GM18520 (cell line): ENCODE data around the gene PDCD1.

ENCODE experiments used
- ATAC-seq: cut with Tn5 transposase; IDR thresholded peaks from one replicate; pipeline ENCODE4 v1.9.1; 2021; ENCODE audit not compliant: unreplicated experiment

PDCD1 gene

DNA sequence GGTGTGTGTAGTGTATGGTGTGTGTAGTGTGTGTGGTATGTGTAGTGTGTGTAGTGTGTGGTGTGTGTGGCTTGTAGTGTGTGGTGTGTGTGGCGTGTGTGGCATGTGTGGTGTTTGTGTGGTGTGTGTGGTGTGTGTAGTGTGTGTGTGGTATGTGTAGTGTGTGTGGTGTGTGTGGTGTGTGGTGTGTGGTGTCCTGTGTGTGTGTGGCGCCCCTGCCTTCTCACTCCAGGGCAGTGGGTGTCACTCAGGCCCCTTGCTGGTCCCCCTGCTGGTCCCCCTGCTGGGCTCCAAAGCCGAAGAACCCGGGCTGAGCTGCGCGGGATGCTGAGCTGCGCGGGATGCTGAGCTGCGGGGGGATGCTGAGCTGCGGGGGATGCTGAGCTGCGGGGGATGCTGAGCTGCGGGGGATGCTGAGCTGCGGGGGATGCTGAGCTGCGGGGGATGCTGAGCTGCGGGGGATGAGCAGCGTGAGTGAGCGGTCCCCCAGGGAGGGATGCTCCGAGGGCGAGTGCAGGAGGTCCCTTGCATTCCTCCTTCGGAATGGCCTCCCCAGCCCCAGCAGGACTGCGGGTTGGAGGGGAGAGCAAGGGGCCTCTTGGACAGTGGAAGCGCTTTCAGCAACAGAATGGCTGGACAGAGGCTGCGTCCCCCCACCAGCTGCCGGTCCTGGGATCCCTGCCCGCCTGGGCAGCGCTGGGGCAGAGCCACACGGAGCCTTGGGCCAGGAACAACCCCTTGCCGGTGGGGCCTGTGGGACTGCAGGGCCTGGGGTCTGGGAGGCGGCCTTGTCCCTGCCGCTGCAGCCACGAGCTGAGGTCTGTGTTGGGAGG is 7.5 kb upstream of the PDCD1 start:
- ATAC-seq = no peak

DNA sequence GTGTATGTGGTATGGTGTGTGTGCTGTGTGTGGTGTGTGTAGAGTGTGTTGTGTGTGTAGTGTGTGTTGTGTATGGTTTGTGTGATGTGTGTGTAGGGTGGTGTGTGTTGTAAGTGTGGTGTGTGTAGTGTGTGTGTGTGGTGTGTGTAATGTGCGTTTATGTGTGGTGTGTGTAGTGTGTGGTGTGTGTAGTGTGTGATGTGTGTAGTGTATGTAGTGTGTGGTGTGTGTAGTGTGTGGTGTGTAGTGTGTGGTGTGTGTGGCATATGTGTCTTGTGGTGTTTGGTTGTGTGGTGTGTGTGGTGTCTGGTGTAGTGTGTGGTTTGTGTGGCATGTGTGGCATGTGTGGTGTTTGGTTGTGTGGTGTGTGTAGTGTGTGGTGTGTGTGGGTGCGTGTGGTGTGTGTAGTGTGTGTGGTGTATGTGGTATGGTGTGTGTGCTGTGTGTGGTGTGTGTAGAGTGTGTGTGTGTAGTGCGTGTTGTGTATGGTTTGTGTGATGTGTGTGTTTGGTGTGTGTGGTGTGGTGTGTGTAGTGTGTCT is 6.8 kb upstream of the PDCD1 start:
- ATAC-seq = no peak

DNA sequence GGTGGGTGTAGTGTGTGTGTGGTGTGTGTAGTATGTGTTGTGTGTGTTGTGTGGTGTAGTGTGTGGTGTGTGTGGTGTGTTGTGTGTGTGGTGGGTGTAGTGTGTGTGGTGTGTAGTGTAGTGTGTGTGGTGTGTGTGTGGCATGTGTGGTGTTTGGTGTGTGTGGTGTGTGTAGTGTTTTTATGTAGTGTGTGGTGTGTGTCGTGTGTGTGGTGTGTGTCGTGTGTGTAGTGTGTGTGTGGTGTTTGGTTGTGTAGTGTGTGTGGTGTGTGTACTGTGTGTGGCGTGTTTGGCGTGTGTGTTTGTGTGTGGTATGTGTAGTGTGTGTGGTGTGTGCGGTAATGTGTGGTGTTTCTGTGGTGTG is 6.1 kb upstream of the PDCD1 start:
- no peak for ATAC-seq

DNA sequence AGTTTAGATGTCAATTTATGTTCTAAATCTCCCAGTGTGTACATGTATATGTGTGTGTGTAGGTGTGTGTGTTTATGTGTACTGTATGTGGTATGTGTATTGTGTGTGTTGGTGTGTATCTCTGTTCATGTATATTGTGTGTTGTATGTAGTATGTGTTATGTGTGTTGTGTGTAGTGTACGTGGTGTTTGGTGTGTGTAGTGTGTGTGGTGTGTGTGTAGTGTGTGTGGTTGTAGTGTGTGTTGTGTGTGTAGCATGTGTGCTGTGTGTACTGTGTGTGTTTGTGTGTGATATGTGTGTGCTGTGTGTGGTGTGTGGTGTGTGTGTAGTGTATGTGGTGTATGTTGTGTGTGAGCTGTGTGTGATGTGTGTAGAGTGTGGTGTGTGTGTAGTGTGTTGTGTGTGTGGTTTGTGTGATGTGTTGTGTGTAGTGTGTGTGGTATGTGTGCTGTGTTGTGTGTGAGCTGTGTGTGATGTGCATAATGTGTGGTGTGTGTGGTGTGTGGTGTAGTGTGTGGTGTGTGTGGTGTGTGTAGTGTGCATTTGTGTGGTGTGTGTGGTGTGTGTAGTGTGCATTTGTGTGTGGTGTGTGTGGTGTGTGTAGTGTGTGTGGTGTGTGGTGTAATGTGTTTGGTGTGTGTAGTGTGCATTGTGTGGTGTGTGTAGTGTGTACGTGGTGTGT is 5.6 kb upstream of the PDCD1 start:
- no peak for ATAC-seq

DNA sequence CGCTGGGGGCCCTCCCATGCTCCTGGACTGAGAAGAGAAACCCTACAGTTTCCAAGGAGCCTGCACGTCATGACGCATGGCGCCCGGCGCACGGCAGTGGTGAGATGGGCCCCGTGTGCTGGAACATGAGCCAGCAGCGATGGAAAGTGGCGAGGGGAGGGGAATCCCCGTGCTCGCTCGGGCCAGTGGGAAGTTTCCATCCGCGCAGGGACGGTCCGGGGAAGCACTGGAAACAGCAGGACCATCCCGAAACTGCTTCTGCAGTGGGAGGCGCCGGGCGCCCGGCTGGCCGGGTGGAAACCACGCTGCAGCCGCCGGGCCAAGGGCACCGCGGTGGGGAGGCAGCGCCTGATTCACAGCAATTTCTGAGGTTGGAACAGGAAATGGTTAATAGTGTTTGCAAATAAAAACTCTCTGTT is 4.9 kb upstream of the PDCD1 start:
- no peak for ATAC-seq

DNA sequence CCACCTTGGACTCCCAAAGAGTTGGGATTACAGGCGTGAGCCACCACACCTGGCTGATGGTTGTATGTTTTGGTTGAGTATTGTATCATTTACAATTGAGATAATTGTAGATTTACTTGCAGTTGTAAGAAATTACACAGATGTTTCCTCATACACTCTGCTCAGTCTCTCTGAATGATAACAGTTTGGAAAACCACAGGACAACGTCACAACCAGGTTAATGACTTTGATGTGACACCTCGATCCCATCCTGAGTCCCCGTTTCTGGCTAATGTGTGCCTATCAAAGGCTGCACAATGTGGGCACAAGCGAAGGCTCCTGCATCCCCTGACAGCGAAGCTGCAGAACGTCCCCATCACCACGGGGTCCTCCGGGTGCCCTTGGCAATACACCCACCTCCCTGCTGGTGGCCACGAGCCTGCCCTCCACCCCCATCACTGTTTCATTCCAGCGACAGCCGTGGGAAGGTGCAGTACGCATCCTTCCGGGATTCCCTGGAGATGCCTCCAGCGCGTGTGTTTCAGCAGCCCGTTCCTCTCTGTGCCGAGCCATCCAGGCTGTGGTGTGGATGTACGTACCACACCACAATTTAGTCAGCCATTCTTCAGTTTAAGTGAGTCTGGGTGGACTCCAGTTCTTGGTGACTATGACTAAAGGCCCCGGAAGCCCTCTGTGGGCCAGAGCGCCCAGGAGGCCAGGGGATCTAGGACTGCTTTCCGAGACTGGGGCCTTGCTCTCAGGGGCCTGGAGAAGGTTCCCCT is 4.3 kb upstream of the PDCD1 start:
- ATAC-seq = no peak

DNA sequence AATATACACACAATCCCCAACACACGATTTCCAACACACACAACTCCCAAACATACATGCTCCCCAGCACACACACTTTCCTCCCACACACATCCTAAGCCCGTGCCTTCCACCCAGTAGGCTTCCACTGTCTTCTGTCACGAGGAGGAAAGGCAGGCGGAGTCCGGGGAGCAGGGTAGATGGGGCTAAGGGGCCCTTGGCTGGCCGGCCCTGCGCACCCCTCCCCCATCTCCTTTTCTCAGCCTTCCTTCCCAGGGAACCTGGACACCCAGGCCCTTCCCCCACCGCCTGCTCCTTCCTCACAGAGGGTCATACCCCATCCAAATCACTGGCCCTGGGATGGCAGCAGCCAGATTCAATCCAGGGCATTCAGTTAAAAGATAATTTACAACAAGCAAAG is 3.4 kb upstream of the PDCD1 start:
- ATAC-seq = no peak

DNA sequence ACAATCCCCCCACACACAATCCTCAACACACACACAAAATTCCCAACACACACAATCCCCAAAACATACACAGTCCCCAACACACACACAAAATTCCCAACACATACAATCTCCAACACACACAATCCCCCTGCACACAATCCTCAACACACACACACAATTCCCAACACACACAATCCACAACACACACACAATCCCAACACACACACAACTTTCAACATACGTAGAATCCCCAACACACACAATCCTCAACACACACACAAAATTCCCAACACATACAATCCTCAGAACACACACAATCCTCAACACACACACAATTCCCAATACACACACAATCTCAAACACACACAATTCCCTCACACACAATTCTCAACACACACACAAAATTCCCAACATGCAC is 2.6 kb upstream of the PDCD1 start:
- no peak for ATAC-seq

DNA sequence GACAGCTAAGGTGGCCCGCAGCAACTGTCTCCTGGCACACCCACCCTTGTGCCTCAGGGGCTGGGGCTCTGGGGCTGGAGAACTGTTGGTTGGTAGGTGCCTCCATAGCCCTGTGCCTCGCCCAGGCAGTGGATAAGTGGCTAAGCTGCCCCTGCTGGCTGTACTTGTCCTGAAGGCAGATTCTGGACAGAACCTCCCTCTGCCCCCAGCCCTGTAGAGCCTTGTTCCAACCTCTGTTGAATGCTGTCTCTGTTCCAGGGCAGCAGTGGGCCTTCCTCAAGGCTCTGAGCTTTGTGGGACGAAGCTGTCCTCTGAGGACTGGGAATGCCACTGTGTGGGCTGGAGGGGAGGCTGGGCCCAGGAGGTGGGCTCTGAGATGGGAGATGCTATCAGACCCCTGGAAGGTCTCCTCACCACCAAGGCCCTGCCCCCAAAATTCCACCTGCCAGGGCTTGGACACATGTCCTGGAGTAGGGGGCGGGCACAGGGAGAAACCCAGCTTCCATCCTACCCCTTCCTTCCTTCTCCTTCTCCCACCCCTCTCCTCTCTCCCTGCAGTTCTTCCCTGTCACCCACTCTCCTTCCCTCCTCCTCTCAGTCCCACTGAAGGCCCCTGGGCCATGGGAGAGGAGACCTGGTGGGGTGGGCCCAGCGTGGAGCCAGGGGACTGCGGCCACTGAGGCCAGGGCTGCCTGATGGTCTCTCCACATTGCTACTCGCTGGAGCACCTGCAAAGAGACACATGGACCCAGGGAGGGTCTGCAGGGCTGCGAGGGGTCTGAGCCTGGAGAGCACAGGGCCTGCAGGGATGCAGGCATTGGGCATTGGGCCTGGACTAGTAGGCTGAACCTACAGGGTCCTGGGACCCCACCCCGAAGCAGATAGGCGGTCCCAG is 1.7 kb upstream of the PDCD1 start:
- no peak for ATAC-seq

DNA sequence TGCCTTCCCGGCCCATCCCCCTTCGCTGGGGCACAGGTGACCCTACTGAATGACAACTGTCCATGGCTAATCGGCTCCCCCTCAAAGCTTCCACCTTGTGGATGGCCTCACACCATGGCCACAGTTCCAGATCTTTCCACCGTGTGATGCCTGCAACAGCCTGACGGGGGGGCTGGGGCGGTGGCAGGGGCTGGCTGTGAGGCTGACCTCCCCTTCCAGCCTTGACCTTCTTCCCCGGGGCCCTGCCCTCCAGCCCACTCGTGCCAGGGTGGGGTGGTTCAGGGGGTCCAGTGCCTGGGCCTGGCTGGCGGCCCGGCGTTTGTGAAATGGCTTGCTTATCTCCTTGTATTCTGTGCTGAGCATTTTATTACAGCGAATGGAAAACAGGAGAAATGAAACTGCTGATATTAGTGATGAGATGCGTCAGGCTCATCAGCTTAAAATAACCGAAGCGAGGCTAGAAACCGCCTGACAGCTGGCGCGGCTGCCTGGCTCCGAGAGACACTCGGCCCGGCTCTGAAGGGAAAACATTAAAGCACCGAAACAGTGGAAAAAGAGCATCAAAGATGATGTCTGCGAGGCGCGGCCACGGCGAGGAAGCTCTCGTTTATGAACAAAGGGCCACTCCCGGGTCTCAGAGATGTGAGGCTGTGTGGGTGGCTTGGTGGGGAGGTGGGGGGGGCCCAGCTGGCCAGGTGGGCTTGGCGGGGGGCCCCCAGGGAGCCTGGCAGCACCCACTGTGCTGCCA is 916 bp upstream of the PDCD1 start:
- no peak for ATAC-seq

DNA sequence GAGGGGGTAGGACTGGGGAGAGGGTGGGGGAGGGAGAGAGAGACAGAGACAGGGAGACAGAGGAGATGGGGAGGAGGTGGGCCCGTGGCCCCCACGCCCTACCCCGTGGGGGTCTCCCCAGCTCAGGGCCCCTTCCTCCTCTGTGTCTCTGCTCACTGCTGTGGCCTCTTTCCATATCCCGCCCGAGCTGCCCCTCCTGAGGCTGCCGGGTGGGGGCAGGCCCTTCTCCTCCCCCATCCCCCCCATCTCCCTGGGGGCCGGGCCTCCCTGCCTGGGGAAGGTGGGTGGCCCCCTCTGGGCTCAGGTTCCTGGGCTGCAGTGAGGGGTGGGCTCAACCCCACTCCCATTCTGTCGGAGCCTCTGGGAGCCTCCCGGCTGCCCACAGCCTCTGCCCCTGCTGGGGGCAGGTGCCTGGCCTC is 332 bp upstream of the PDCD1 start:
- ATAC-seq = no peak

DNA sequence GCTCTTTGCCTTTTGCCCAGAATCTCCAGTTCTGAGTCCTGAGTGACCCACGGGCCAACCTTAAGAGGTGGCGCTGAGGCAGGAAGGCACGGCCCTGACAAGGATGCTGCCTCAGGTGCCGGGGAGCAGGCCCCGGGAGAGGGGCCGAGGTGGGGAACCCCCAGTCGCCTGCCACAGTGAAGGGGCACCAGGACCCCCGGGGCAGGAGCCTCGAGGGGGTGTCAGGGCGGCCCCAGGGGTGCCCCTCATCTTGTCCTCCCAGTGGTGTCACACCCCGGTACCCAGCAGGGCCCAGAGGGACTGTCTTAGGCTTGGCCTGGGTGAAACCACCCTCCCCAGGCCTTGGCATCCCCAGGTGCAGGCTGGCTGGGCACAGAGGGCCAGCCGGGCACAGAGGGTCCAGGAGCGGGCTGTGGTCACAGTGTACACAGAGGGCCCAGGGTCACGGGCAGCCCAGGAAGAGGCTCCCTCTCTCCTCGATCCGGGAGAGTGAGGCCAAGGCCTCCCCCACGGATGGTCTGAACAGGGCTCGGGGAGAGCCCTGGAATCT is 1.0 kb downstream of the PDCD1 start:
- no peak for ATAC-seq

DNA sequence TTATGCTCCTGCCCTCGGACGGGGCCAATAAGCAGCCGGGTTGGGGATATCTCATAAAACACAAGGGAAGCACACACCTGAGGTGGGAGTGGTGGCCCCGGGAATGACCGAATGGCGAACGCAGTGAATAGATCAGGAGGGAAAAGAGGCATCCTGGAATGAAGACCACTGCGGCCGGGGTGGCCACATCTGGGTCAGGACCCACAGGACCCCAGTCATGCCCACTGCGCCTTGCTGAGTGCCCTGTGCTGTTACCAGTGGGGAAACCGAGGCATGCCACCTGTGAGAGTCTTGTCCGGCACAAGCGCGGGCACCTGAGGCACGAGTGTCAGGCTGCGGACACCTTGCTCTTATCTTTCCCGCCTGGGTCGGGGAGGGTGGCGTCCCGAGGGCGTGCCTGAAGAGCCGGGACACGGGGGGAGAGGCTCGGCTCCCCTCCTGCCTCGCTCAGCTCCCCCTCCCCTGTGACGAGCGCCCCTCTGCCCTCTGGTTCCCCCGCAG is 1.6 kb downstream of the PDCD1 start:
- ATAC-seq = no peak

DNA sequence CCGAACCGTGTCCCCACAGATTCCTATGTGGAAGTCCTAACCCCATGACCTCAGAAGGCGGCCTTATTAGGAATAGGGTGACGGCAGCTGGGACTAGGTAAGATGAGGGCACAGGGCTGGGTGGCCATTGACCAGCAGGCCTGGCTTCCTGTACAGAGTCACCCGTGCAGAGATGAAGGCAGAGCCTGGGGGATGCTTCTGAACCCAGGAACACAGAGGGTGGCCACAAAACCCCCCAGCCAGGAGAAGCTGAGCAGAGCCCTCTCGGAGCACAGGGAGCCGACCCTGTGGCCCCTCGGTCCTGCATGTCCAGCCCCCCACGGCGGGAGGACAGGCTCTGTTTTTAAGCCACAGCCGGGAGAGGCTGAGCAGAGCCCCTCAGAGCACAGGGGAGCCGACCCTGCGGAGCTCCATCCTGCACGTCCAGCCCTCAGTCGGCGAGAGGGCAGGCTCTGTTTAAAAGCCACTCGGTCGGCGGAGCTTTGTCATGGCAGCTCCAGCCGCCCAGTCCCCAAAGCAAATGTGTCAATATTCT is 2.7 kb downstream of the PDCD1 start:
- ATAC-seq = no peak

DNA sequence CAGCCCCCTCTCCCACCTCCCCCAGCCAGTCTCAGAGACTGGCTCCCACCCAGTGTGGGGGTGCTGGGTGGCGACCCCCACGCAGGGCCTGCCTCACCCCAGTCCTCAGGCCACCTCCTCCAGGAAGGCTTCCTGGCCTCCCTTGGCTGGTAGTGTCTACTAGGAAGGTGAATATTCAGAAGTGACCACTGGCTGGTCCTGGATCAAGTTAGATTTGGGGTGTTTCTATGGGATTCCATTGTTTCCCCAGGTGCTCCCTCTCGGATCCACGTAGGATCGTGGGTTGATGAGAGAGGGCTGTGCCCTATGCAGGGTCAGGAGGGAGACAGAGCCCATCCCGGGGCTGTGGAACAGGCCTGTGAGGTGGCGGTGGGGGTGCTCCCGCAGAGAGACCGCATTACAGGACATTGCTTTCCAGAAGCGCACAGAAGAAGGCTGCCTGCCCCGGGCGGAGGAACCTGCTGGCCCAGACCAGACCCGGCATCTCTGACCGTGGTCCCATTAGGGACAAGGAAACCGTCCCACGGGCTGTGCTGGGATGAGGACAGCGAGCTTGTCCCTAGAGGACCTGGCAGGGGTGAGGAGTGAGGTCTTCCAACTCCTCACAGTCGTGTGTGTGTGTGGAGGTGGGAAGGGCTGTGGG is 3.3 kb downstream of the PDCD1 start:
- no peak for ATAC-seq

DNA sequence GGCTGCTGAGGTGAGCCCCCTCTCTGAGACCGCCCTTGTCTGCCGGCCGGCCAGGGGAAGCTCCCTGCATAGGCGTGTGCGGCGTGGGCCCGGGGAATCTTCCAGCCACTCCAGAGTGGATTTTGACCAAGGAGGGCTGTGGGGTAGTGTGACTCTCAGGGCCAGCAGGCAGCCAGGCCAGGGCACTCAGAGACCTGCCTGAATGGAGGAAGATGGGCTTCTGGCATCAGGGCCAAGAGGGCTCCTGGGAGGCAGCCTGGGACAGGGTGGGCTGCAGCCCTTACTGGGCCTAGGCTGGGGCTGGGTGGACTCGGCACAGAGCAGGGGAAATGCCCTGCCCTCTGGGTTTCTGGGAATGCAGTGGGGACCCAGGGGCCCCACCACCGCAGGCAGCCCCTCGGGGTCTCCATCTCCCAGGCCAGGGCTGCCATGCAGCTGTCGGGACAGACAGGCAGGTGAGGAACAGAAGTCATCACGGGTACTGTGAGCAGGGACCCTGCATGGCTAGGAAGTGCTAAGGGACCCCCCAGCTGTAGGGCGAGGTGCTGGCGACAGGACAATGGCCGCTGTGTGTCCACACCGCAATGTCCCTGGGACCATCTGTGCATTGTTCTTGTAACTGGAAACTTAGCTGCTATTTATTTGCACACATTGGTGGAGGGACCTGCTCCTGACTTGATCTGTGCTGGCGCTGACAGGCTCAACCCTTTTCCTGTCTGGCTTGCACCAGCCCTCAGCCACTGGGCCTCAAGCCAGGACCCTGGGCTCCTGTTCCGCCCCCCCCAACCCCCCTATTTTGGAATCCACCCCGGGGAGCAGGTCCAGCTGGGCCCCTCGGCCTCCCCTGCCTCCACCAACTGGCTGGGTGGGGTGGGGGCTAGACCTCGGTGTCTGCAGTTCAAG is 4.1 kb downstream of the PDCD1 start:
- ATAC-seq = no peak

DNA sequence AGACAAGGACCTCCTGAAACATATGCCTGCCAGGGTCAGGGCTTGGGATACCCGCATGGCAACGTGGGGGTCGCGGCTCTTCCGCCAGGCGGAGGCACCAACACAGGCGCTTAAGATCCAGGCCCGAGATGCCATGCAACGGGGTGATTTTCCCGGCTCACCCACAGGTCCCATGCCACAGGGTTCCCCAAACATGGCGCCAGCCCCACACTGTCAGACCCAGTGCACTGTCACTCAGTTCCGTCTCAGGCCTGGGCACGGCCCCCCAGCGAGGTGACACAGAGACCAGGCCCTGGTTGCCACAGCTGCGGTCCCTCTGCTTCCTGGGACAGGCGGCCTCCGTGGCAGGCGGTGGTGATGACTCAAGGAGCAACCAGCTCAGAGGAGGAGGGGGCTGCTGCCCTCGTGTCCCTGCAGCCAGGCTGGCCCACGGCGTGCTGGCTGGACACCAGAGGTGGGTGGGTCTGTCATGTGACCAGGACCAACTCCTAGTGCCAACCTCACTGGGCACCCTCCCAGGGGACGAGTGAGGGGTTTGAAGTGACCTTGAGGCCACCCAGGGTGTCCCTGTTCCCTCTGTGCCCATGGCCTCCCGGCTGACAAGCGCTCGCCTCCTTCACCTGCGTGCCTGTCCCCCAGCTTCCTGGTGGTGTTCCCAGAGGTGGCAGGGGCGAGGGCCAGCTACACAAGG is 4.9 kb downstream of the PDCD1 start:
- no peak for ATAC-seq
